Chondrocyte (in vitro differentiated cells): ENCODE results near the gene ATXN7L1. TPM values are rescaled to one million over a fixed set of nuclear protein-coding genes. Genes with fewer than 3 reads are reported as not detected.

Experiments
- DNase-seq: peaks from one replicate; pipeline ENCODE4 v3.0.0; 2021; ENCODE audit warnings: mixed read lengths, low spot score
- H3K27ac Mint-ChIP-seq: one replicate; pipeline ENCODE4 v1.8.0; 2021; ENCODE audit warnings: mild to moderate bottlenecking, moderate library complexity, mixed read lengths; ENCODE audit not compliant: unreplicated experiment
- H3K27me3 Mint-ChIP-seq: 2 replicates; pipeline ENCODE4 v1.8.0; 2021; ENCODE audit warnings: low read depth, mixed read lengths
- H3K36me3 Mint-ChIP-seq: 2 replicates; pipeline ENCODE4 v1.8.0; 2021; ENCODE audit warnings: low read depth, mixed read lengths
- H3K4me1 Mint-ChIP-seq: 2 replicates; pipeline ENCODE4 v1.8.0; 2021; ENCODE audit warnings: low read depth, mild to moderate bottlenecking, mixed read lengths
- H3K4me3 Mint-ChIP-seq: one replicate; pipeline ENCODE4 v1.8.0; 2021; ENCODE audit warnings: mild to moderate bottlenecking, moderate library complexity, mixed read lengths; ENCODE audit not compliant: unreplicated experiment
- H3K9me3 Mint-ChIP-seq: 2 replicates; pipeline ENCODE4 v1.8.0; 2021; ENCODE audit warnings: low read depth, mixed read lengths
- total RNA-seq: library from RNA; stranded (reverse); gene quantifications from 3 replicates; pipeline ENCODE4 v1.2.1, GENCODE V29; 2021
- TF ChIP-seq, protein P1 (sequence below): fragments of 200-600 bp; sonication (generic); IDR thresholded peaks from 2 replicates; pipeline ENCODE4 v1.5.0; 2021; ENCODE audit warnings: antibody characterized with exemption, mild to moderate bottlenecking, moderate library complexity

Gene ATXN7L1
- total RNA-seq, 1 donor from 2014 or later = 6.4 TPM

DNA sequence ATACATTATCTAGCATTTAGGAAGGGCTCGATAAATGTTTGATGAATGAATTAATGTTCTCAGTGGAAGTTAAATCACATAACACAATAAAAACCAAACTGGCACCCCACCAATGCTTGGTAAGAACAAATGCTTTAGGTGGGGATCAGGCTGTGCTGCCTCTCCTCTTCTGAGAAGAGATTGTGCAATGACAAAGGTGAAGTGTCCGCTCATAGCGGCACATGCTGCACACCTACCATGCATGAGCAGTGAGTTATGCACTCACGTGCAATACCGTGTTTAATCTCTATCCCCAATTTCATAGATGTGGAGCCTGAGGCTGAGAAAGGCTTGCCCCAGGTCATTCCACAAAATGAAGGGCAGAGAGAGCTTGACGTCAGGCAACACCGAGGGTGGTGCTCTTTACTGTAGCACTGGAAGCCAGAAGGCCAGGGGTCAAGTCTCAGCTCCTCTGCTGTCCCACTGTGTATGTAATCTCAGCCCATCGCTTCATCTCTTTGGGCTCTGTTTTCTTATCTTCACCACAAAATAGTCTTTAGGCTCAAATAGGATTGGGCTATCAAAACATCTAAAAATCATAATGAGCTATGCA is 222.2 kb downstream of the ATXN7L1 start:
- Mint-ChIP-seq H3K27ac (no peak overlapping the region), H3K9me3 (no peaks in the 10 kb centered on the region), H3K4me1 (peaks cover 10% of the 10 kb centered on the region), H3K27me3 (no peaks in the 10 kb centered on the region), H3K4me3 (no peak overlapping the region), H3K36me3 (peaks cover 4% of the 10 kb centered on the region)
- DNase-seq = no peak
- TF ChIP-seq, protein P1, sequence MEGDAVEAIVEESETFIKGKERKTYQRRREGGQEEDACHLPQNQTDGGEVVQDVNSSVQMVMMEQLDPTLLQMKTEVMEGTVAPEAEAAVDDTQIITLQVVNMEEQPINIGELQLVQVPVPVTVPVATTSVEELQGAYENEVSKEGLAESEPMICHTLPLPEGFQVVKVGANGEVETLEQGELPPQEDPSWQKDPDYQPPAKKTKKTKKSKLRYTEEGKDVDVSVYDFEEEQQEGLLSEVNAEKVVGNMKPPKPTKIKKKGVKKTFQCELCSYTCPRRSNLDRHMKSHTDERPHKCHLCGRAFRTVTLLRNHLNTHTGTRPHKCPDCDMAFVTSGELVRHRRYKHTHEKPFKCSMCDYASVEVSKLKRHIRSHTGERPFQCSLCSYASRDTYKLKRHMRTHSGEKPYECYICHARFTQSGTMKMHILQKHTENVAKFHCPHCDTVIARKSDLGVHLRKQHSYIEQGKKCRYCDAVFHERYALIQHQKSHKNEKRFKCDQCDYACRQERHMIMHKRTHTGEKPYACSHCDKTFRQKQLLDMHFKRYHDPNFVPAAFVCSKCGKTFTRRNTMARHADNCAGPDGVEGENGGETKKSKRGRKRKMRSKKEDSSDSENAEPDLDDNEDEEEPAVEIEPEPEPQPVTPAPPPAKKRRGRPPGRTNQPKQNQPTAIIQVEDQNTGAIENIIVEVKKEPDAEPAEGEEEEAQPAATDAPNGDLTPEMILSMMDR = no peak

DNA sequence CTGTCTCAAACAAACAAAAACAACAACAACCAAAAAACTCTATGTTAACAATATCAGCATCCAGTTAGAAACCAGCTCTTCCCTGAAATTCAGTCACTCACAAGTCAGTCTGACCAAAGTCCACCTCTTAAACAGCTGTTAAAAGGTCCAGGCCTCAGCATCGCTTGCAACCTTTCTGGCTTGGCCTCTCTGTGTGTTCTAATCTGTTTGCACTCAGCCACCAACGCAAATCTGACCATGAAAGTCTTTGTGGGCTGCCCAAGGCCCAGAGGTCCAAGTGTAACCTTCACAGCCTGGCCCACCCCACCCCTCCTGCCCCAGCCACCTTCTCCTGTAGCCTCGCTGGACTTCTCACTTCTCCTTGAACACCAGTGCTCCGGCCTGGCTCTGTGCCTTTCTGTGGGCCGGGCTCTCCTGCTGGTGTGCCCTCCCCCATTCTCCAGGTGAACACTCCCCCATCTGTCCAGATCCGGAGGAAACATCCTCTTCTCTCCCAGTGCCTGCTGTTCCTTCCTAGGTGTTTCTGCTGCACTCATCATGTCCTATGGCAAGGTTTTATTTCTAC is 222.9 kb downstream of the ATXN7L1 start:
- H3K27ac Mint-ChIP-seq = no peak overlapping the region
- peaks cover 17% of the 10 kb centered on the region for H3K4me1 Mint-ChIP-seq
- TF ChIP-seq, protein P1 = no peak
- H3K9me3 Mint-ChIP-seq = no peaks in the 10 kb centered on the region
- H3K36me3 Mint-ChIP-seq = peaks cover 4% of the 10 kb centered on the region
- no peak overlapping the region for H3K4me3 Mint-ChIP-seq
- no peak for DNase-seq
- no peaks in the 10 kb centered on the region for H3K27me3 Mint-ChIP-seq

DNA sequence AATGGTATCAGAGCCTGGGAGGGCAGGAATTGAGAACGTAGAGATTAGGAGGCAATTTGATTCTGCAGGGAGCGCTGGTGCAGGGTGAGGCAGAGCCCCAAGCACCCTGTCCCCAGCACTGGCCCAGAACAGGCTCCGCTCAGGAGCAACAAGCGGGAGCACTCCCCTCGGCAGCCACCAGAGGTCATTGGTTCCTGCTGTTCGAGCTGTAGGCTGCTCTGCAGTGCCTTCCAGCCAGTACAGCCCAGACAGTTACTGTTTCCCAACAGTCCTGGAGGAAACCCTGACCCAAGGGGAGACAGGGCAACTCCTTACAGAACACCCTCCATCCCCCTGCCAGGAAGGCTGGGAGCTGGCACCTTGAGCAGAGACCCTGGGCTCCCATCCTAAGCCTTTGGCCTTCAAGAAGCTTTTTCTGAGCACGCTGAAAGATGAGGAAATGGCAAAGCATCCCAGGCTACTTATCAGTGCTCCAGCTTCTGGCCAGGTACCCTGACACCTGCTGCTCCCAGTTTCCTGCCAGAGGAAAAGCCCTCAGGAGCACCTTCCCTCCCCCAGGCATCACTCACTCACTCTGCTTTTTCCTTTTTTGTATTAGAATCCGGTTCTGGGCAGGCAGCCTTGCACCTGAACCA is 223.9 kb downstream of the ATXN7L1 start:
- Mint-ChIP-seq H3K27ac (no peak overlapping the region), H3K36me3 (peaks cover 4% of the 10 kb centered on the region), H3K9me3 (no peaks in the 10 kb centered on the region), H3K4me1 (peaks cover 22% of the 10 kb centered on the region), H3K27me3 (no peaks in the 10 kb centered on the region), H3K4me3 (no peak overlapping the region)
- TF ChIP-seq, protein P1 = peak; percentile 90
- no peak for DNase-seq

DNA sequence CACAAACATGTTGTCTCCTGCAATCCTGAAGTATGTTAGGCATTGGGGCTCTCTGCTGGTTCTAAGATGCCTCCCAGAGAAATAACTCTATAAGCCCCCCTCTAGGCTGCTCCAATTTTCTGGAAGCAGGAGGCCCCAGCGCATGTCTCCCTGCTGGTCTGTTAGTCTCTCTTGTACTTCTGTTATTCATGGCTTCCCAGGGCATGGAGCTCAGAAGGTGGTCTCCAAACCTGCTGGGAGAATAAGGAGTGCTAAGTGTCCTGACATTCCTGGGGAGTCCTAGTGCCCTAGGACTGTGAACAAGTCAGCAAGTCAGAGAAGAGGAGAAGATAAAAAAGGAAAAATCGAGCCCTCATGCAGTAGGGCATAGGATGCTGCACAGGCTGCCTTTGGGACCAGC is 224.6 kb downstream of the ATXN7L1 start:
- H3K4me1 Mint-ChIP-seq = peaks cover 22% of the 10 kb centered on the region
- H3K9me3 Mint-ChIP-seq = no peaks in the 10 kb centered on the region
- H3K36me3 Mint-ChIP-seq = peaks cover 2% of the 10 kb centered on the region
- no peak overlapping the region for H3K27ac Mint-ChIP-seq
- no peak for DNase-seq
- no peak overlapping the region for H3K4me3 Mint-ChIP-seq
- no peaks in the 10 kb centered on the region for H3K27me3 Mint-ChIP-seq
- TF ChIP-seq, protein P1 = no peak

DNA sequence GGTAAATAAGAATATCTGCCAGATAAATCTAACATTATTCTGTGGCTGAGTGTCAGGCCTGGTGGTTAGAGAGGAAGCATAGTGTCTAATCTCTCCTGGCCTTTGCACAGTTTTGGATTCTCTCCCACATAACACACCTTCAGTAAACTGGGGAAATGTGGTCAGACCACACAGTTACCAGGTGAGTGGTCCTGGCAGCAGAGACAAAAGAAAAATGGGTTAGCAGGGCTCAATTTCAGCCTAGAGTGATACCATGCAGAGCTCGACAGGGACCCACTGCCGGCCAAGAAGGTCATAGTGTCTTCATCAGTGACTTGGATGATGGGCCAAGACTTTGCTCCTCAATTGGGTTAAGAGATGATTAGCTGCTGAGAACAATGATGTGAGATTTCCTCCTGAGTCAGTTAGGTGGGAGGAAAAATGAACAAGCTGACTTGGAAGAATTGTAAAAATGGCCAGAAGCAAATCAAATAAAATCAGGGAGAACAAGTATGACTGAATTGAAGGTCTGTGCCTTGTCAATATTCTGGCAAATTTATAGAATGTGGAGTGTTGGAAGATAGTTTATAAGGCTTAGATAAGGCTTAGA is 225.9 kb downstream of the ATXN7L1 start:
- Mint-ChIP-seq H3K4me3 (no peak overlapping the region), H3K27me3 (no peaks in the 10 kb centered on the region), H3K36me3 (peaks cover 1% of the 10 kb centered on the region), H3K4me1 (peaks cover 22% of the 10 kb centered on the region), H3K27ac (no peak overlapping the region), H3K9me3 (no peaks in the 10 kb centered on the region)
- TF ChIP-seq, protein P1 = no peak
- DNase-seq = no peak
